Left ventricle myocardium inferior (tissue), 1 donor: ENCODE data around the gene TMEM43. TPM values are rescaled to one million over a fixed set of nuclear protein-coding genes. Genes with fewer than 3 reads are reported as not detected.

Experiments
- DNase-seq: peaks from one replicate; pipeline ENCODE4 v3.0.0-alpha.2; 2020
- H3K27ac ChIP-seq: fragments of 200-600 bp; replicated peaks from 2 replicates; pipeline ENCODE4 v1.8.0; 2021
- H3K27me3 ChIP-seq: fragments of 200-600 bp; 2 replicates; pipeline ENCODE4 v1.8.0; 2021; ENCODE audit warnings: low read depth
- H3K36me3 ChIP-seq: fragments of 200-600 bp; 2 replicates; pipeline ENCODE4 v1.8.0; 2021
- H3K4me1 ChIP-seq: fragments of 200-600 bp; 2 replicates; pipeline ENCODE4 v1.8.0; 2021
- H3K4me3 ChIP-seq: fragments of 200-600 bp; 2 replicates; pipeline ENCODE4 v1.8.0; 2021; ENCODE audit warnings: mild to moderate bottlenecking, moderate library complexity
- H3K9me3 ChIP-seq: fragments of 200-600 bp; replicated peaks from 2 replicates; pipeline ENCODE4 v1.8.0; 2021
- intact Hi-C: fragments of 100-400 bp; cut with micrococcal nuclease; formaldehyde crosslinking; loops from one replicate; pipeline ENCODE4 v1.11.0; 2022
- total RNA-seq: library from RNA; stranded (reverse); fragmentation: NEBNext Ultra II Directional; extraction: Animal tissue kit (Norgen Biotek cat#: 25700); gene quantifications from one replicate; pipeline ENCODE4 v1.2.1, GENCODE V29; 2021
- TF ChIP-seq, protein P1 (sequence below): fragments of 200-600 bp; IDR thresholded peaks from 2 replicates; pipeline ENCODE4 v1.8.0; 2021; ENCODE audit warnings: antibody characterized with exemption, mild to moderate bottlenecking, borderline replicate concordance
- donor health status: DM: no; HTN: yes; CAD: no; lungs with severe emphysema.

The TMEM43 gene
- total RNA-seq, 1 donor from 2014 or later, result 44.4 TPM

DNA sequence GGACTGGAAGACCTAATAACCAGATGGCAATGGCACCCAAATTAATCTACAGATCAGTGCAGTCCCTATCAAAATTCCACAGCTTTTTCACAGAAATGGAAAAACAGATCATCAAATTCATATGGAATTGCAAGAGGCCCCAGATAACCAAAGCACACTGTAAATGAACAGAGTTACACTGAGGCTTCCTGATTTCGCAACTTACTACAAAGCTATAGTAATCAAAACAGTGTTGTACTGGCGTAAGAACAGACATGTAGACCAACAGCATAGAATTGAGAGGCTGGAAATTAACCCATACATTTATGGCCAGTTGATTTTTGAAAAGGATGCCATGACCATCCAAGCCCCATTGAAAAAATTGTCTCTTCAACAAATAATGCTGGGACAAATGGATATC is 37.3 kb downstream of the TMEM43 start:
- TF ChIP-seq, protein P1, sequence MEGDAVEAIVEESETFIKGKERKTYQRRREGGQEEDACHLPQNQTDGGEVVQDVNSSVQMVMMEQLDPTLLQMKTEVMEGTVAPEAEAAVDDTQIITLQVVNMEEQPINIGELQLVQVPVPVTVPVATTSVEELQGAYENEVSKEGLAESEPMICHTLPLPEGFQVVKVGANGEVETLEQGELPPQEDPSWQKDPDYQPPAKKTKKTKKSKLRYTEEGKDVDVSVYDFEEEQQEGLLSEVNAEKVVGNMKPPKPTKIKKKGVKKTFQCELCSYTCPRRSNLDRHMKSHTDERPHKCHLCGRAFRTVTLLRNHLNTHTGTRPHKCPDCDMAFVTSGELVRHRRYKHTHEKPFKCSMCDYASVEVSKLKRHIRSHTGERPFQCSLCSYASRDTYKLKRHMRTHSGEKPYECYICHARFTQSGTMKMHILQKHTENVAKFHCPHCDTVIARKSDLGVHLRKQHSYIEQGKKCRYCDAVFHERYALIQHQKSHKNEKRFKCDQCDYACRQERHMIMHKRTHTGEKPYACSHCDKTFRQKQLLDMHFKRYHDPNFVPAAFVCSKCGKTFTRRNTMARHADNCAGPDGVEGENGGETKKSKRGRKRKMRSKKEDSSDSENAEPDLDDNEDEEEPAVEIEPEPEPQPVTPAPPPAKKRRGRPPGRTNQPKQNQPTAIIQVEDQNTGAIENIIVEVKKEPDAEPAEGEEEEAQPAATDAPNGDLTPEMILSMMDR, result no peak
- Histone ChIP-seq H3K4me1 (no peaks in the 10 kb centered on the region), H3K27ac (no peak overlapping the region), H3K4me3 (no peak overlapping the region), H3K27me3 (no peaks in the 10 kb centered on the region), H3K9me3 (peaks cover 18% of the 10 kb centered on the region), H3K36me3 (peaks cover 100% of the 10 kb centered on the region)
- DNase-seq, result no peak
- intact Hi-C loops, result no loop called here

DNA sequence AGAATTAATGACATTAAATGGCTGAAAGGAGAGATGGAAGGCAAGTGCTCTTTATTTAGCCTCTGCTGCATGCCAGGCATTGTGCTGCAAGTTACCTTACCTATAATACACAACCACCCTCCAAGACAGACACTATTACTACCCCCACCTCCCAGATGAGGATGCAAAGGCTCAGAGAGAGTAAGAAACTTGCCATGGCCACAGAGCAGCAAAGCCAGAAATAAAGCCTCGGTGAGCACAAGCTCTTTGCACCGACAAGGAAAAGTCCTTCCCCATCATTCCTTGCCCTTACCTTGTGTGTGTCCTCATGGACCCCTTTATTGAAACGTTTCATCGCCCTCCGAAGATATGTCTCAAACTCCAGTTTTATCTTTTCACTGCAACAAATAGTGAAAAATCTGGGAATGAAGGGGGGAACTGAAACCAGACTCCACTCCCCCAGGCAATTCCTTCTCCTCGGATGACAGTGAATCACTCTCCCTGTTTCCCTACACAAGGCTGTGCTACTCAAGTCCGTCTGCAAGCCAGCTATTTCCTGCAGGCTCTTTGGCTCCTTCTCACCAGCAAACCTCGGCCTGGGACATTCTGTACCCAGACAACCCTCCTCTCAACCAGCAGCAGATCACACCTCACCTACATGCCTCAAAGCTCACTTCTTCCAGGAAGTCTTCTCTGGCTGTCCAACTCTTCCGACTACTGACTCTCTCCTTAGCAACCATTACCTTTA is 42.2 kb downstream of the TMEM43 start:
- DNase-seq, result no peak
- TF ChIP-seq, protein P1, result no peak
- H3K9me3 ChIP-seq, result peaks cover 4% of the 10 kb centered on the region
- H3K27ac ChIP-seq, result no peak overlapping the region
- intact Hi-C loops, result no loop called here
- no peaks in the 10 kb centered on the region for H3K4me1 ChIP-seq
- no peaks in the 10 kb centered on the region for H3K27me3 ChIP-seq
- H3K4me3 ChIP-seq, result no peak overlapping the region
- peaks cover 100% of the 10 kb centered on the region for H3K36me3 ChIP-seq

DNA sequence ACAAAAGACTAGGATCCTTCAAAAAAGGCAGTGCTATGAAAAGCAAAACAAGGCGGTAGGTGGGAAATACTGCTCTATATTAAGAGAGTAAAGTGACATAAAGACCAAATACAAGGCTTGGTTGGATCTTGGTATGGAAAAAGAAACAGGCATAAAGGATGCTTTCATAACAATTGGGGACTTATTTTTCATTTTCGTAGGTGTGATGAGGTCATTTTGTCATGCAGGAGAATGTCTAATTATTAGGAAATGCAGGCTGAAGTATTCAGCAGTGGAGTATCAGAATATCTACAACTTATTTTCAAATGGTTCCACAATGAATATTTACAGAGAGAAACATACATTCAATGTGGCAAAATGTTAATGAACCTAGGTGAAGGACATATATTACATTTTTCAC is 44.6 kb downstream of the TMEM43 start:
- Histone ChIP-seq H3K27ac (no peak overlapping the region), H3K36me3 (peaks cover 86% of the 10 kb centered on the region), H3K4me1 (no peaks in the 10 kb centered on the region), H3K27me3 (no peaks in the 10 kb centered on the region), H3K4me3 (no peak overlapping the region), H3K9me3 (no peaks in the 10 kb centered on the region)
- no peak for DNase-seq
- intact Hi-C loops, result no loop called here
- TF ChIP-seq, protein P1, result no peak

DNA sequence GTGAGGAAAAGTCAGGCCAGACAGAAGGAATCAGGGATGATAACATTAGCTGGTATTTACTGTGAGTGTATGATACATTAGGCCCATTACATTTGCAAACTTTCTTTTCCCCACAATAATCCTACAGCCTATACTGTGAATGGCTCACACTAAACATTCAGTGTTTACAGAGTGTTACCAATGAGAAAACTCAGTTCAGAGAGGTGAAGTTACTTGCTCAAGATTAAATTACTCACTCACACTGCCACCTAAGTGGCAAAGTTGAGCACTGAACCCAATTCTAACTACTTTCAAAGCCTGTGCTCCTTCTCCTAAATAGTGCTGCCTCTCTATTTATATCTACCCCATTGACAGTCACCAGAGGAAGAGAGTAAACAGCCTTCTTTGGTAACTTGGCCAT is 45.0 kb downstream of the TMEM43 start:
- TF ChIP-seq, protein P1, result no peak
- no peak overlapping the region for H3K27ac ChIP-seq
- no peaks in the 10 kb centered on the region for H3K4me1 ChIP-seq
- no peaks in the 10 kb centered on the region for H3K9me3 ChIP-seq
- H3K4me3 ChIP-seq, result no peak overlapping the region
- H3K36me3 ChIP-seq, result peaks cover 82% of the 10 kb centered on the region
- intact Hi-C loops, result no loop called here
- no peaks in the 10 kb centered on the region for H3K27me3 ChIP-seq
- DNase-seq, result no peak

DNA sequence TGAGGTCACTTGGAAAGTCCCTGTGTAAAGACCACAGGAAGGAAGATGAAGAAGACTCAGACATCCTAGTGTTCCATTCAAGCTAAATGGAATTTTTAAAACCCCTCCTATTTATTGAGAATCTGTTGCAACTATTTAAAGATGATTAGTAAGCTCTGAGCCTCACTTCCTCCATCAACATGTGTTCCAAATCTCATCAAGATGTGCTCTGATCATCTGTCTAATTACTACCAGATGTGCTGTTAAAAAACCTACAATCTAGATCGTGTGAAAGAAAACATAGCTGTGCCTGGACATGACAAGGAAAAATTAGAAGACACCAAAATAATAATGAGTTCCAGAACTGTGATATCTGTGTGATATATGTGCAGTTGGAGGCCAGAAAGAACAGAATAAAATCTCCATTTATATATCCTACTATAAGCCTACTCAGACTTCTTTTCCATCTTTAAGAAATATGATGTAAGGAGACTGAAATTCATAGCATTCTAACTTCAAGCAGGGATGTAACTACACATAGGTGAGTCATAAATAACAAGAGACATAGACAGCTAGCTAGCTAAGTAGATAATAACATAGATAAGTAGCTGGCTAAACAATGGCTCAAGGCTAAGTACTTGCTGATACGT is 45.8 kb downstream of the TMEM43 start:
- H3K4me3 ChIP-seq, result no peak overlapping the region
- no peaks in the 10 kb centered on the region for H3K9me3 ChIP-seq
- peaks cover 3% of the 10 kb centered on the region for H3K4me1 ChIP-seq
- no peaks in the 10 kb centered on the region for H3K27me3 ChIP-seq
- TF ChIP-seq, protein P1, result no peak
- H3K36me3 ChIP-seq, result peaks cover 74% of the 10 kb centered on the region
- no peak for DNase-seq
- no peak overlapping the region for H3K27ac ChIP-seq
- intact Hi-C loops, result no loop called here
